Adipocyte (in vitro differentiated cells): ENCODE measurements around the gene ACAD8.

ENCODE experiments used
- DNase-seq: peaks from one replicate; pipeline ENCODE4 v3.0.0-alpha.2; 2015; ENCODE audit warnings: low read depth
- H3K27me3 ChIP-seq: replicated peaks from 2 replicates; pipeline ENCODE4 v1.7.0; 2013; ENCODE audit warnings: mild to moderate bottlenecking, low read length, moderate library complexity; ENCODE audit not compliant: control insufficient read depth, insufficient read depth
- H3K36me3 ChIP-seq: 2 replicates; pipeline ENCODE4 v1.7.0; 2013; ENCODE audit warnings: low read length, mild to moderate bottlenecking, moderate library complexity; ENCODE audit not compliant: control insufficient read depth, insufficient read depth, severe bottlenecking
- H3K4me1 ChIP-seq: 2 replicates; pipeline ENCODE4 v1.7.0; 2013; ENCODE audit warnings: mild to moderate bottlenecking, low read length, moderate library complexity; ENCODE audit not compliant: control insufficient read depth, insufficient read depth
- H3K4me3 ChIP-seq: 2 replicates; pipeline ENCODE4 v1.7.0; 2013; ENCODE audit warnings: mild to moderate bottlenecking, low read length, moderate library complexity
- H3K9ac ChIP-seq: 2 replicates; pipeline ENCODE4 v1.7.0; 2013; ENCODE audit warnings: mild to moderate bottlenecking, low read length, moderate library complexity
- H3K9me3 ChIP-seq: 2 replicates; pipeline ENCODE4 v1.7.0; 2013; ENCODE audit warnings: mild to moderate bottlenecking, low read length, moderate library complexity; ENCODE audit not compliant: control insufficient read depth

ACAD8 gene

GRCh38 chr11:134293119-134294113 is 40.0 kb downstream of the ACAD8 start:
- DNase-seq, result no peak
- H3K36me3 ChIP-seq, result no peaks in the 10 kb centered on the region
- H3K4me3 ChIP-seq, result no peak overlapping the region
- H3K9me3 ChIP-seq, result no peaks in the 10 kb centered on the region
- no peaks in the 10 kb centered on the region for H3K4me1 ChIP-seq
- H3K9ac ChIP-seq, result no peak overlapping the region
- peaks cover 13% of the 10 kb centered on the region for H3K27me3 ChIP-seq

DNA sequence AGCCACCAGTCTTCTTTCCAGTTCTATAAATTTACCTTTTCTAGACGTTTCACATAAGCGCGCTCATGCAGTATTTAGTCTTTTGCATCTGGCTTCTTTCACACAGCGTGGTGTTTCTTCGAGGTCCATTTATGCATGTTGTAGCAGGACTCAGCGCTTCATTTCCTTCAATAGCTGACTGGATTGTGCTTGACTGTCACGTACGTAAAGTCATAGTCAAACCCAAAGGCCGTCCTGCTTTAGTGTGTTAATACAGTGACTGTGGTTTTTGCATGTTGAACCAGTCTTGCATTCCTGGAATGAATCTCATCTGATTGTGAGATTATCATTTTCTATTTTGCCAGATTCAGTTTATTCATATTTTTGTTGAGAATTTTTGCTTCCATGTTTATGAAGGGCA is 41.3 kb downstream of the ACAD8 start:
- no peaks in the 10 kb centered on the region for H3K36me3 ChIP-seq
- no peaks in the 10 kb centered on the region for H3K4me1 ChIP-seq
- DNase-seq, result no peak
- peaks cover 17% of the 10 kb centered on the region for H3K27me3 ChIP-seq
- H3K9ac ChIP-seq, result no peak overlapping the region
- H3K4me3 ChIP-seq, result no peak overlapping the region
- H3K9me3 ChIP-seq, result no peaks in the 10 kb centered on the region

DNA sequence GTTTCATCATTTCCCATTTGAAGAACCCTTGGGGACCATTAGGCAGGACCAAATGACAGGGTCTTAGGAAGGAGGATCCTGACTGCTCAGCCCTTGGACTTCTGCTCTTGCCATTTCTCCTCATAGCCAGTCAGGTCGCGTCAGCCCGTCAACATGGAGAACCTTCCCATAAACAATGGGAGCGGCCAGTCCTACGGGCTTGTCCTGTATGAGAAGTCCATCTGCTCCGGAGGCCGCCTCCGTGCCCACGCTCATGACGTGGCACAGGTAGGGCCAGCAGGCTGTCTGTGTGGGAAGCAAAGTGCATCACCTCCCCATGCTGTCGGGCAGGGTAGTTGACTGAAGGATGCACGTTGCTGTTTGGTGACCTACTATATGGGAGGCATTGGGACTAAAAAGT is 58.9 kb downstream of the ACAD8 start:
- no peaks in the 10 kb centered on the region for H3K4me1 ChIP-seq
- H3K4me3 ChIP-seq, result no peak overlapping the region

GRCh38 chr11:134312807-134313206 is 59.4 kb downstream of the ACAD8 start:
- Histone ChIP-seq H3K36me3 (no peaks in the 10 kb centered on the region), H3K4me1 (no peaks in the 10 kb centered on the region), H3K4me3 (no peak overlapping the region), H3K27me3 (no peaks in the 10 kb centered on the region), H3K9me3 (peaks cover 12% of the 10 kb centered on the region), H3K9ac (no peak overlapping the region)
- no peak for DNase-seq

More for the DNA sequence above, 58.9 kb downstream of the ACAD8 start:
- no peaks in the 10 kb centered on the region for H3K36me3 ChIP-seq
- H3K27me3 ChIP-seq, result no peaks in the 10 kb centered on the region
- H3K9me3 ChIP-seq, result peaks cover 7% of the 10 kb centered on the region
- no peak overlapping the region for H3K9ac ChIP-seq
- DNase-seq, result no peak

GRCh38 chr11:134313379-134313778 is 60.0 kb downstream of the ACAD8 start:
- DNase-seq, result no peak
- Histone ChIP-seq H3K4me1 (no peaks in the 10 kb centered on the region), H3K9ac (no peak overlapping the region), H3K36me3 (no peaks in the 10 kb centered on the region), H3K27me3 (no peaks in the 10 kb centered on the region), H3K9me3 (peaks cover 12% of the 10 kb centered on the region), H3K4me3 (no peak overlapping the region)

DNA sequence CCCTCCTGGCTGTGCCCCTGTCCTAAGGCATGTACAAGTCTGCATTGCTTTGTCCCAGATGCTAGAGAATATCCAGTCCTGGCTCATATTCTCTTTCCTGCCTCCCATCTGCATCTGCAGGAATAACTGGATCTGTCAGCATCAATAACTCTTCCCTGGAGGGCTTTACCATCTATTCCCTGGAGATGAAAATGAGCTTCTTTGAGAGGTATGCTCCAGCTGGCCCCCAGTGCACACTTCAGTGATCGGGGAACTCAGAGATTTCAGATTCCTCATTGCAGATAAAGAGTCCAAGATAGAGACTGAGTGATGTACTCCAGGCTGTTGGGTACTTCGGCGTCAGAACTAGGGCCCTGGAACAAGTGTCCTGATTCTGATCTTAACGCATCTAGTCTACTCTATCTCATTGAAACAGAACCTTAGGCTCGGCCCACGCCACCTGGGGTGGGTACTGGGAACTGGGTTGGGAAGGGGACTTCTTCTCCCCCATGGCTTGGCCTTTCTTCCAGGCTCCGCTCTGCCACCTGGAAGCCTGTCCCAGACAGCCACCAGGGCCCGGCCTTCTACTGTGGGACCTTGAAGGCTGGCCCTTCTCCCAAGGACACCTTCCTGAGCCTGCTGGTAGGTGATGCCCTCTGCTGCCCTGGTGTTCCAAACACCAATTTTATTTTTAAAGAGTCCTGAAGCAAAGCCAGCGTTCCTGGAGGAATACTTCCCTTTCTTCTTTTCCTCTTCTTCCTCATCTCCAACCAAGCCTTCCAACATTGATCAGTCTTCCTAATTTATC is 60.6 kb downstream of the ACAD8 start:
- Histone ChIP-seq H3K4me1 (no peaks in the 10 kb centered on the region), H3K27me3 (no peaks in the 10 kb centered on the region), H3K9me3 (peaks cover 12% of the 10 kb centered on the region), H3K9ac (no peak overlapping the region), H3K4me3 (no peak overlapping the region), H3K36me3 (no peaks in the 10 kb centered on the region)
- DNase-seq, result no peak
